ENCODE data around the gene KIRREL3.

- no peak for TF ChIP-seq EZH2 (IDR thresholded peaks at IDR 0.05; ENCODE audit: borderline replicate concordance, low read depth, low read length, severe bottlenecking)
- TF ChIP-seq POLR2A (IDR thresholded peaks at IDR 0.05; ENCODE audit: low read depth, low read length) = no peak
- TF ChIP-seq POLR2AphosphoS5 (IDR thresholded peaks at IDR 0.05; ENCODE audit: insufficient read depth, low read depth, low read length) = no peak
- TF ChIP-seq, protein P1, sequence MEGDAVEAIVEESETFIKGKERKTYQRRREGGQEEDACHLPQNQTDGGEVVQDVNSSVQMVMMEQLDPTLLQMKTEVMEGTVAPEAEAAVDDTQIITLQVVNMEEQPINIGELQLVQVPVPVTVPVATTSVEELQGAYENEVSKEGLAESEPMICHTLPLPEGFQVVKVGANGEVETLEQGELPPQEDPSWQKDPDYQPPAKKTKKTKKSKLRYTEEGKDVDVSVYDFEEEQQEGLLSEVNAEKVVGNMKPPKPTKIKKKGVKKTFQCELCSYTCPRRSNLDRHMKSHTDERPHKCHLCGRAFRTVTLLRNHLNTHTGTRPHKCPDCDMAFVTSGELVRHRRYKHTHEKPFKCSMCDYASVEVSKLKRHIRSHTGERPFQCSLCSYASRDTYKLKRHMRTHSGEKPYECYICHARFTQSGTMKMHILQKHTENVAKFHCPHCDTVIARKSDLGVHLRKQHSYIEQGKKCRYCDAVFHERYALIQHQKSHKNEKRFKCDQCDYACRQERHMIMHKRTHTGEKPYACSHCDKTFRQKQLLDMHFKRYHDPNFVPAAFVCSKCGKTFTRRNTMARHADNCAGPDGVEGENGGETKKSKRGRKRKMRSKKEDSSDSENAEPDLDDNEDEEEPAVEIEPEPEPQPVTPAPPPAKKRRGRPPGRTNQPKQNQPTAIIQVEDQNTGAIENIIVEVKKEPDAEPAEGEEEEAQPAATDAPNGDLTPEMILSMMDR (IDR thresholded peaks at IDR 0.05; ENCODE audit: extremely low read depth in 1 of 2, insufficient read depth in 1 of 2, low read depth in 1 of 2, low read length in 2 of 2) = no peak
- TF ChIP-seq, protein P2, sequence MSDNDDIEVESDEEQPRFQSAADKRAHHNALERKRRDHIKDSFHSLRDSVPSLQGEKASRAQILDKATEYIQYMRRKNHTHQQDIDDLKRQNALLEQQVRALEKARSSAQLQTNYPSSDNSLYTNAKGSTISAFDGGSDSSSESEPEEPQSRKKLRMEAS (IDR thresholded peaks at IDR 0.05; ENCODE audit: insufficient read depth, insufficient read length) = no peak
These were observed 9.7 kb downstream of the KIRREL3 start for GRCh38 chr11:126990716-126991480.

Data from endothelial cell of umbilical vein (primary cell).